HG03521 (cell line): Measurements from ENCODE around the gene ONECUT3.
"Not testable (repeated sequence)": the region's sequence is repeated elsewhere in the genome, so short reads cannot be mapped to it uniquely, and the experiment has no call there.

Source experiments
- ATAC-seq: cut with Tn5 transposase; IDR thresholded peaks from one replicate; pipeline ENCODE4 v1.9.1; 2021; ENCODE audit warnings: mild to moderate bottlenecking, moderate library complexity; ENCODE audit not compliant: unreplicated experiment

ONECUT3 gene

GRCh38 chr19:1755467-1756171 lies 2.3 kb downstream of the ONECUT3 start:
- no peak for ATAC-seq

GRCh38 chr19:1756264-1756663 lies 3.0 kb downstream of the ONECUT3 start:
- no peak for ATAC-seq

GRCh38 chr19:1756705-1757465 lies 3.6 kb downstream of the ONECUT3 start:
- ATAC-seq: no peak

- no peak for ATAC-seq
These were observed 4.3 kb downstream of the ONECUT3 start for GRCh38 chr19:1757468-1758230.

- no peak for ATAC-seq
These were observed 4.9 kb downstream of the ONECUT3 start for GRCh38 chr19:1758231-1758577.

GRCh38 chr19:1758959-1759903 lies 5.9 kb downstream of the ONECUT3 start:
- no peak for ATAC-seq

- no peak for ATAC-seq
These were observed 6.7 kb downstream of the ONECUT3 start for GRCh38 chr19:1760020-1760419.

- ATAC-seq: not testable (repeated sequence)
These were observed 7.7 kb downstream of the ONECUT3 start for GRCh38 chr19:1760786-1761527.

GRCh38 chr19:1761528-1762242 lies 8.4 kb downstream of the ONECUT3 start:
- no peak for ATAC-seq

GRCh38 chr19:1762243-1763117 lies 9.2 kb downstream of the ONECUT3 start:
- no peak for ATAC-seq

GRCh38 chr19:1763648-1764639 lies 10.6 kb downstream of the ONECUT3 start:
- ATAC-seq: no peak

GRCh38 chr19:1764729-1765128 lies 11.4 kb downstream of the ONECUT3 start:
- ATAC-seq: no peak

- ATAC-seq: no peak
These were observed 12.1 kb downstream of the ONECUT3 start for GRCh38 chr19:1765232-1765903.

- no peak for ATAC-seq
These were observed 12.8 kb downstream of the ONECUT3 start for GRCh38 chr19:1765904-1766799.

- no peak for ATAC-seq
These were observed 13.6 kb downstream of the ONECUT3 start for GRCh38 chr19:1766800-1767352.
